IgD-negative memory B cell (primary cell): ENCODE results near the gene CENPK. TPM values are rescaled to one million over a fixed set of nuclear protein-coding genes. Genes with fewer than 3 reads are reported as not detected.
"Not testable (repeated sequence)": the region's sequence is repeated elsewhere in the genome, so short reads cannot be mapped to it uniquely, and the experiment has no call there.

Source experiments
- H3K27ac Mint-ChIP-seq, 3 donors: one replicate each; pipeline ENCODE4 v1.8.0; 2020 to 2022; ENCODE audit warnings: mild to moderate bottlenecking in 3 of 3, mixed read lengths in 3 of 3, moderate library complexity in 1 of 3
- H3K27me3 Mint-ChIP-seq: one replicate; pipeline ENCODE4 v1.8.0; 2021; ENCODE audit warnings: mixed read lengths
- H3K36me3 Mint-ChIP-seq: one replicate; pipeline ENCODE4 v1.8.0; 2020; ENCODE audit warnings: mild to moderate bottlenecking, mixed read lengths
- H3K4me1 Mint-ChIP-seq, 3 donors: one replicate each; pipeline ENCODE4 v1.8.0; 2020 to 2022; ENCODE audit warnings: mixed read lengths in 3 of 3, mild to moderate bottlenecking in 1 of 3
- H3K4me3 Mint-ChIP-seq, 4 donors: one replicate each; pipeline ENCODE4 v1.8.0; 2020 to 2022; ENCODE audit warnings: mild to moderate bottlenecking in 4 of 4, mixed read lengths in 4 of 4, moderate library complexity in 3 of 4
- H3K9me3 Mint-ChIP-seq, 3 donors: one replicate each; pipeline ENCODE4 v1.8.0; 2020 to 2021; ENCODE audit warnings: mixed read lengths in 3 of 3, mild to moderate bottlenecking in 1 of 3
- polyA plus RNA-seq: library from polyadenylated mRNA; unstranded; fragments of 300-500 nt; fragmentation: Illumina TruSeq; gene quantifications from one replicate; pipeline ENCODE4 v1.2.3, GENCODE V29; 2021

Gene CENPK
- polyA plus RNA-seq, 1 donor from 2014 or later: 9.5 TPM

DNA sequence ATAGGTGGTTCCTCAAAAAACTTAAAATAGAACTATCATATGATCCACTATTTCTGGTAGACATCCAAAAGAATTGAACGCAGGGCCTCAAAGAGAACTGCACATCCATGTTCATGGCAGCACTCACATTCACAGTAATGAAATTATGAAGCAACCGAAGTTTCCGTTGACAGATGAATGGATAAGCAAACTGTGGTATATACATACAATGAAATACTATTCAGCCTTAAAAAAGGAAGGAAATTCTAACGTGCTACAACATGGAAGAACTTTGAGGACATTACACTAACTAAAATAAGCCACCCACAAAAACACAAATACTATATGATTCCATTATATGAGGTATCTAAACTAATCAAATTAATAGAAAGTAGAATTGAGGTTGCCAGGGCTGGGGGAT lies 18.5 kb downstream of the CENPK start:
- Mint-ChIP-seq H3K27me3 (no peaks in the 10 kb centered on the region), H3K36me3 (peaks cover 22% of the 10 kb centered on the region), H3K4me1 (no peaks in the 10 kb centered on the region), H3K4me3 (no peak overlapping the region), H3K9me3 (no peaks in the 10 kb centered on the region), H3K27ac (no peak overlapping the region)

DNA sequence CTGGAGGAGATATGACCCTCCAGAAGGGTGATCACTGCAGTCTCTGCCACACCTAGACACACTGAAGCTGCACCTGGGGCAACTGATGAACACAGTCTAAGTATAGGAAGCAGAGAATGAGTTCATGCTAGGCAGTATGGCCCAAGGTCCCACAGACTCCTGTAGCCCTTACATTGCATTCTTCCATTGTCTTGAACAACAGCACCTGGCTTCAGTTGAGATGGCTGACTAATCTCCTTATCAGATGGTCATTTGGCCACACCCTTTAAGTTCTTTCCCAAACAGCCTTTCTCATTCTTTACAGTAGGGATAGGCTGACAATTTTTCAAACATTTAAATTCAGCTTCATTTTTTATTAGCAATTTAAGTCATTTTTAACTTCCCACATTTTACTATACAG lies 23.1 kb downstream of the CENPK start:
- H3K9me3 Mint-ChIP-seq: no peaks in the 10 kb centered on the region
- no peak overlapping the region for H3K27ac Mint-ChIP-seq

DNA sequence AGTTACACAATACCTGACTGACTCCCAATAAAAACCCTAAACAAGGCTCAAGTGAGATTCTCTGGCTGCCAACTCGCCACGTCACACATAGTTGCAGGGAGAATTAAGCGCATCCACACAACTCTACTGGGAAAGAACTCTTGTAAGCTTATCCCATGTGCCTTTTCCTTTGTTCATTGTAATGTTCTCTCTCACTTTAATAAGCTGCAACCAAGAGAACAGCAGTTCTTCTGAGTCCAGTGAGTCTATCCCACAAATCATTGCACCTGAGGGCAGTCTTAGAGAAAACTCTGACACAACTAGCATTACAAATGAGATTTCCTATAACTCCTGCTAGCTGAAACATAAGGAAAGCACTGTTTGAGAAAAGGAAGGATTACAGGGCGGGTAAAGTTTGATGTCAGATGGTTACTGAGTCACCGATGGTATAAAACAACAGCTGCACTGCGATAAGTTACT lies 27.4 kb downstream of the CENPK start:
- Mint-ChIP-seq H3K27ac (no peak overlapping the region), H3K9me3 (no peaks in the 10 kb centered on the region), H3K27me3 (no peaks in the 10 kb centered on the region), H3K4me3 (no peak overlapping the region), H3K36me3 (peaks cover 5% of the 10 kb centered on the region), H3K4me1 (no peaks in the 10 kb centered on the region)

More for the DNA sequence above, 23.1 kb downstream of the CENPK start:
- no peaks in the 10 kb centered on the region for H3K4me1 Mint-ChIP-seq
- no peaks in the 10 kb centered on the region for H3K27me3 Mint-ChIP-seq
- no peak overlapping the region for H3K4me3 Mint-ChIP-seq
- peaks cover 15% of the 10 kb centered on the region for H3K36me3 Mint-ChIP-seq

DNA sequence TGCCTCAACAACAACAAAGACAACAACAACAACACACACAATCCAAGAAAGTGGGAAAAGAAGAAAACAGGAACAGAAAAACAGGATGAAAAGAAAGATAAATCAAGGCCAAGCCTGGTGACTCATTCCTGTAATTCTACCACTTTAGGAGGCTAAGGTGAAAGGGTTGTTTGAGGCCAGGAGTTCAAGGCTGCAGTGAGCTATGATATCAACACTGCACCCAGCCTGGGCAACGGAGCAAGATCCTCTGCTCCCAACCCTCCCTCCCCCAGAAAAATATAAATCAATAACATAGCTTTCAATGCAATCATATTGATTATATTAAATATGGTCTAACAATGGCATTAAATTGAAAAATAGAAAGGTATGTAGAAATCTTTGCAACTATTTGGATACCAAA lies 32.1 kb downstream of the CENPK start:
- Mint-ChIP-seq H3K27ac (no peak overlapping the region), H3K36me3 (peaks cover 11% of the 10 kb centered on the region), H3K4me3 (no peak overlapping the region), H3K27me3 (no peaks in the 10 kb centered on the region), H3K9me3 (no peaks in the 10 kb centered on the region), H3K4me1 (no peaks in the 10 kb centered on the region)

DNA sequence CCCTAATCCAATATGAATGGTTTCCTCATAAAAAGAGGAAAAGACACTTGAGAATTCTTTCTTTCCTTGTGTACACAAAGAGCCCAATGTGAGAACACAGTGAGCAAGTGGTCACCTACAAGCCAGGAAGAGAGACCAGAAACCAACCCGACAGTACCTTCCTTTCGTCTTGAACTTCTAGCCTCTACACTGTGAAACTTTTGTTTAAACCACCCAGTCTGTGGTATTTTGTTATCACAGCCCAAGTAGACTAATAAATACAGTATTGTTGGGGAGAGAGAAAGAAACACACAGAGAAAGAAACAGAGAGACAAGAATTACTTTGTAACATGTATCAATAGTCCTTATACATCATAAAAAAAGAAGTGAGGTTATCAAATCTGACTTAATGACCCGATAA lies 37.2 kb downstream of the CENPK start:
- H3K36me3 Mint-ChIP-seq: peaks cover 11% of the 10 kb centered on the region
- H3K9me3 Mint-ChIP-seq: no peaks in the 10 kb centered on the region
- H3K4me1 Mint-ChIP-seq: no peaks in the 10 kb centered on the region
- no peaks in the 10 kb centered on the region for H3K27me3 Mint-ChIP-seq
- no peak overlapping the region for H3K27ac Mint-ChIP-seq
- no peak overlapping the region for H3K4me3 Mint-ChIP-seq

DNA sequence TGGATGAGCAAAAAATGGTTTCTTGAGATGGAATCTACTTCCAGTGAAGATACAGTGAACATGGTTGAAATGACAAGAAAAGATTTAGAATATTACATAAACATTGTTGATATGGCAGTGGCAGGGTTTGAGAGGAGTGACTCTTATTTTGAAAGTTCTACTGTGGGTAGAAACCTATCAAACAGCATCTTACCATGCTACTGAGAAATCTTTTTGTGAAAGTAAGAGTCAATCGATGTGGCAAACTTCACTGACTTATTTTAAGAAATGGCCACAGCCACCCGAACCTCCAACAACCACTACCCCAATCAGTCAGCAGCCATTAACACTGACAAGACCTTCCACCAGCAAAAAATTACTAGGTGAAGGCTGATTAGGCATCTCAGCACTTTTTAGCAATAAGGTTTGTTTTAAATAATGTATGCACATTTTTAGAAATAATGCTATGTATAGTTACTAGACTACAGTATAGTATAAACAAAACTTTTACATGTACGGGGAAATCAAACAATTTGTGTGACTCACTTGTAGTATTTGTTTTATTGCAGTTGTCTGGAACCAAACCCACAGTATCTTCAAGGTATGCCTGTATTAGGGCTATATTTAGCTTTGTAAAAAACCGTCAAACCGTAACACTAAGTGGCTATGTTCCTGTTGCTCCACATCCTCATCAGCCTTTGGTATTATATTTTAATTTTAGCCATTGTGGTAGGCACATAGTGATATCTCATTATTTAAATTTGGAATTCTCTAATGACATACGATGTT lies 50.6 kb downstream of the CENPK start:
- no peaks in the 10 kb centered on the region for H3K9me3 Mint-ChIP-seq
- H3K36me3 Mint-ChIP-seq: peaks cover 3% of the 10 kb centered on the region
- H3K4me1 Mint-ChIP-seq: peaks cover 5 to 9% (median 7%) of the 10 kb centered on the region in 3 donors
- H3K27ac Mint-ChIP-seq: no peak overlapping the region
- H3K4me3 Mint-ChIP-seq: no peak overlapping the region
- H3K27me3 Mint-ChIP-seq: no peaks in the 10 kb centered on the region

DNA sequence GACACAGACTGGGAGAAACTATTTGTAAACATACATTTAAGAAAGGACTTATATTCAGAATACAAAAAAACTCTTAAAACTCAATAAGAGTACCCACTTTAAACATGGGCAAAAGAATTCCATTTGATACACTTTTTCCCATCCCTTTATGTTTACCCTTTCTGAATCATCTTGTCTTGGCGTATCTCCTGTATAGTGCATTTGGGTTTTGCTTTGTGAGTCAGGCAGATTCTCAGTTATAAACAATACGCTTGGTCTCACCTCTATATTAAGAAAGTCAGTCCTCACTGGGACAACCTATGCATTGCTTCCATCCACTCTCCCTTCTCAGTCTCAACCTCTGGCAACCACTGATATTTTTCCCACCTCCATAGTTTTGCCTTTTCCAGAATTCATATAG lies 54.0 kb downstream of the CENPK start:
- H3K27ac Mint-ChIP-seq: no peak overlapping the region
- H3K4me3 Mint-ChIP-seq: no peak overlapping the region
- no peaks in the 10 kb centered on the region for H3K36me3 Mint-ChIP-seq
- H3K27me3 Mint-ChIP-seq: no peaks in the 10 kb centered on the region
- peaks cover 5 to 9% (median 7%) of the 10 kb centered on the region in 3 donors for H3K4me1 Mint-ChIP-seq
- H3K9me3 Mint-ChIP-seq: no peaks in the 10 kb centered on the region

DNA sequence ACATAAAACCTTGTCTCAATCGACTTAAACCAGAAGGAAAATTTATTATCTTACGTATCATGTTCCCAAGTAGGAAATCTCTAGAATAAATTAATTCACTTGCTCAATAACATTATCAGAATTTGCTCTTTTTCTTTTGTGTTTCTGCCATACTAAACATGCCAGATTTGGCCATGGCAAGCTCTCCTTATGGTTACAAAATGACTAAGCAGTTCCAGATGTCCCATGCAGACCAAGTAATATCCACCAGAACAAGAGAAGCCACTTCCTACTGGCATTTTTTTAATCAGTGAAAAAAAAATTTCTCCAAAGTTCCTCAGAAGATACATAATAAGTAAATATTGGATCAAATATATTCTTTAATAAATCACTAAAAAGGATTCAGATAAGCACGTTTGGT lies 56.0 kb downstream of the CENPK start:
- Mint-ChIP-seq H3K36me3 (no peaks in the 10 kb centered on the region), H3K27me3 (no peaks in the 10 kb centered on the region), H3K27ac (no peak overlapping the region), H3K9me3 (peaks cover 0 to 2% (median 0%) of the 10 kb centered on the region in 3 donors), H3K4me1 (peaks cover 0 to 5% (median 2%) of the 10 kb centered on the region in 3 donors), H3K4me3 (no peak overlapping the region)

DNA sequence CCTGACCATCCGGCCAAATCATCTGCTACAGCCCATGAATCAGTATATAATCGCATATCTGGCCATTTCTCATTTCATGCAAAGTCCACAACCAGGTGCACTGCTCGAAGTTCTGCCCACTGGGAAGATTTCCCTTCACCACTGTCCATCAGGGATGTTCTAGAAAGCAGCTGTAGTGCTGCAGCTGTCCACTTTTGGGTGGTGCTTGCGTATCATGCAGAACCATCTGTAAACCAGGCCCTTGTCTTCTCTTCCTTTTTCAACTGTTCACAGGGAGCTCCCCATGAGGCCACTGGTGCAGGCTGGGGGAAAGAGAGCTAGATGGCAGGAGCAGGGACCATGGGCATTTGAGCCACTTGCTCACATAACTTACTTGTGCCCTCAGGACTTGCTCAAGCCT lies 73.8 kb downstream of the CENPK start:
- Mint-ChIP-seq H3K27ac (no peak overlapping the region), H3K4me1 (no peaks in the 10 kb centered on the region)

DNA sequence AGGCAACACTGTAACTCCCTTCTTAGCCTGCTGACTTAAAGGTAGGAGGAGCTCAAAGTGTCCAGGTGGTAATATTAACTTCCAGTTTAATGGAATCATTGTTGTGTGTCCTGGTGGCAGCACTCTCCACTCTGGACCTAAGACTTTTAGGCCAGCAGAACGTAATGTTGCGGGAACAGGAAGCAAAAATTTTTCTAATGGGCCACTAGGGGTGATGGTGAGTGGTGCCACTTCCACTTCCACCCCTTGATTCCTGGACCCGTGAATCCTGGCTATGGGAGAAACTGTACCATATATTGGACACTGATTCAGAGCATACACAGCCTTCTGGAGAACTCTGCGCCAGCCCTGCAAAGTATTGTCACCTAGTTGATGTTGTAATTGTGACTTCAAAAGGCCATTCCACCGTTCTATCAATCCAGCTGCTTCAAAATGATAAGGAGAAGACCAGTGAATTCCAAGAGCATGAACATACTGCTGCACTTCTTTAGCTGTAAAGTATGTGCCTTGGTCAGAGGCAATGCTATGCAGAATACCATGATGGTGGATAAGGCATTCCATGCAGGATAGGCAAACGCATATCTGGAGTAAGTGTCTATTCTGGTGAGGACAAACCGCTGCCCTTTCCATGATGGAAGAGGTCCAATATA lies 74.8 kb downstream of the CENPK start:
- H3K27ac Mint-ChIP-seq, H3K4me3 Mint-ChIP-seq, H3K36me3 Mint-ChIP-seq, H3K4me1 Mint-ChIP-seq, H3K9me3 Mint-ChIP-seq, H3K27me3 Mint-ChIP-seq: not testable (repeated sequence)

More for the DNA sequence above, 73.8 kb downstream of the CENPK start:
- Mint-ChIP-seq H3K36me3 (no peaks in the 10 kb centered on the region), H3K4me3 (no peak overlapping the region), H3K27me3 (no peaks in the 10 kb centered on the region), H3K9me3 (no peaks in the 10 kb centered on the region)

DNA sequence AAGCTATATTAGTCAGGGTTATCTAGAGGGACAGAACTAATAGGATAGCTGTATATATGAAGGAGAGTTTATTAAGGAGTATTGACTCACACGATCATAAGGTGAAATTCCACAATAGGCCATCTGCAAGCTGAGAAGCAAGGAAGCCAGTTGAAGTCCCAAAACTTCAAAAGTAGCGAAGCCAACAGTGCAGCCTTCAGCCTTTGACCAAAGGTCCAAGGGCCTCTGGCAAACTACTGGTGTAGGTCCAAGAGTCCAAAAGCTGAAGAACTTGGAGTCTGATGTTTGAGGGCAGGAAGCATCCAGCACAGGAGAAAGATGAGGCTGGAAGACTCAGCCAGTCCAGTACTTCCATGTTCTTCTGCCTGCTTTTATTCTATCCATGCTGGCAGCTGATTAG lies 76.2 kb downstream of the CENPK start:
- H3K4me3 Mint-ChIP-seq: peak overlapping the region in 1 of 4 donors; percentile 7
- H3K27me3 Mint-ChIP-seq, H3K27ac Mint-ChIP-seq, H3K4me1 Mint-ChIP-seq, H3K36me3 Mint-ChIP-seq, H3K9me3 Mint-ChIP-seq: not testable (repeated sequence)

DNA sequence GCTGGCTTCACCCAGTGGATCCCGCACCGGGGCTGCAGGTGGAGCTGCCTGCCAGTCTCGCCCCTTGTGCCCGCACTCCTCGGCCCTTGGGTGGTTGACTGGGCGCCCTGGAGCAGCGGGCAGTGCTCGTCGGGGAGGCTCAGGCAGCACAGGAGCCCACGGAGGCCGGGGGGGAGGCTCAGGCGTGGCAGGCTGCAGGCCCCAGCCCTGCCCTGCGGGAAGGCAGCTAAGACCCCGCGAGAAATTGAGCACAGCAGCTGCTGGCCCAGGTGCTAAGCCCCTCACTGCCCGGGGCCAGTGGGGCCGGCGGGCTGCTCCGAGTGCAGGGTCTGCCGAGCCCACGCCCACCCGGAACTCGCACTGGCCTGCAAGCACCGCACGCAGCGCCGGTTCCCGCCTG lies 77.6 kb downstream of the CENPK start:
- H3K4me1 Mint-ChIP-seq: peaks cover 3 to 5% (median 5%) of the 10 kb centered on the region in 3 donors
- no peak overlapping the region for H3K27ac Mint-ChIP-seq
- no peak overlapping the region for H3K4me3 Mint-ChIP-seq
- H3K9me3 Mint-ChIP-seq: no peaks in the 10 kb centered on the region
- H3K27me3 Mint-ChIP-seq: no peaks in the 10 kb centered on the region
- H3K36me3 Mint-ChIP-seq: no peaks in the 10 kb centered on the region

DNA sequence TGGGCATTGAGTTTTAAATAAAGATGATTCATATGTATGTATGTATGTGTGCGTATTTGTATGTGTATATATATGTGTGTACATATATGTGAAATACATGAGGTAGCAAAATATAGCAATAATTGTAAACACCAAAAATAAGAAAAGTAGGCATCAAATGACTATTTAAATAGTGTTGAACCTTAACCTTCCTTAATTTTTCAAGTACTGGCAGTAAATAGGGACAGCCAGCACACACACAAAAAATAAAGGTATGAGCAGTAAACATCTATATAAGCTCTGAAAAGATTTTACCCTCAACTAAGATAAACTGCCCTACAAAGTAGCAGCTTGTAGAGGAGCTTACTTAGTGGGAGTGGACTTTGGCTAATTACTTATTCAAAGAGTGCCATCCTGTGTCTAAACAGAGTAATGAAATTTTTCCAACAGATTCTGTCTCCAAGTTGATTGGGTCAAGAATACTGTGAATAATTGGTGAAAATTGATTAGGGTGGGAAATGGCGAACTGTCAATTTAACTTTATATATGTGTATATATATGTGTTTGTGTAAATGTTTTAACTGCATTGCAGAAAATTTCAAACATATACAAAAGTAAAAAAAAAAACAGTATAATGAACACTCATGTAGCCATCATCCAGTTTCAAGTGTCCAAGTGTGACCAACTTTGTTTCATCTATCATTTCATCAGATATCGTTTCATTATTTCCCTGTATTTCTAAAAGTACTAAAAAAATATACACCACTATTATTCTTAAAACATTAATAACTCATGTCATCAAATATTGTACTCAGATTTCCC lies 79.2 kb downstream of the CENPK start:
- Mint-ChIP-seq H3K9me3 (no peaks in the 10 kb centered on the region), H3K36me3 (no peaks in the 10 kb centered on the region), H3K27ac (peak overlapping the region; percentile 54 to 88 (median 86)), H3K27me3 (no peaks in the 10 kb centered on the region), H3K4me3 (peak overlapping the region in 1 of 4 donors; percentile 93), H3K4me1 (peaks cover 3 to 5% (median 5%) of the 10 kb centered on the region in 3 donors)

DNA sequence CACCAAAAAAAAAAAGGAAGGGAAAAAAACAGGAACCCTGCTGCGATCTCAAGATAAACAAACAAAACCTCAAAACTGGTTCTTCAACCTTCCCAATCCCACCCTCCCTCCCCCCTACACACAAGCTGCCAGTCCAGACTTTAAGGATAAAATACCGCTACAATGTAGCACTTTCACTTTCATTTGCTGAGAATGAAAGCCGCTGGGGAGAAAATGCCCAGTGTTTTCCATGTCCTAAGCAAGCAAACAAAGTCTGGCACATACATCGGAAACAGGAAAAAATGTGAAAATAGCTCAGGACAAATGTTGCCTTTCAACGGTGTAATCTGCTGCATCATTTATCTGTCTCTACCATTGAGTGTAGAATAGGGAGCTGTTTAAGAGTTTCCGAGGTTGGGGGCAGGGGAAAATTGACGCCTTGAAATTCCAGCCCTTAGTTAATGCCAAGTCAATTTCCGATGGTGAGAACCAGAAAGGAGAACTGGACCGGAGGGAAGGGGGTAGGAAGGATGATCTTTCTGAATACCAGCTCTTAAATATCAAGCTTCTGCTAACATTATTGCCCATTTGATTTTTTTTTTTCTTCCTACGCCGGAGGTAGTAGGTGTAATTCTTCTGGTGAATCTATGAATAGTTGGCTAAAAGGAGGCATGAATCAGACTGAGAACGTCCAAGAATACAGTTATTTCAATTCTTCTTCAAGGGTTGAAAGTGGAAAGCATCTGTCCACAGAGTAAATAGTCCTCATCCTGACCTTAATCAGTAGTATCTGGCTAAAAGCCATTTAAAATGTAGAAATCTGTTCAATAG lies 80.0 kb downstream of the CENPK start:
- peak overlapping the region in 1 of 4 donors; percentile 93 for H3K4me3 Mint-ChIP-seq
- no peaks in the 10 kb centered on the region for H3K36me3 Mint-ChIP-seq
- H3K4me1 Mint-ChIP-seq: peaks cover 3 to 5% (median 5%) of the 10 kb centered on the region in 3 donors
- H3K9me3 Mint-ChIP-seq: no peaks in the 10 kb centered on the region
- peak overlapping the region; percentile 75 to 88 (median 86) for H3K27ac Mint-ChIP-seq
- no peaks in the 10 kb centered on the region for H3K27me3 Mint-ChIP-seq
